Panc1 (cell line): Measurements from ENCODE around the gene SLC10A7. TPM values are rescaled to one million over a fixed set of nuclear protein-coding genes. Genes with fewer than 3 reads are reported as not detected.

Experiments used
- ATAC-seq: fragments of 200-7000 bp; cut with Tn5 transposase; 2 replicates; pipeline ENCODE4 v1.9.1; 2020; ENCODE audit warnings: mild to moderate bottlenecking, moderate library complexity
- BruUV-seq: library from RNA; stranded (reverse); fragments of 400-500 nt; replicated peaks from 2 replicates; lab custom pipeline; 2021; lab: Mats Ljungman, UMichigan
- CTCF ChIA-PET: fragments of 300-600 bp; sonication (Branson Sonifier 250); formaldehyde crosslinking; loops from one replicate; lab custom pipeline; 2022; ENCODE audit warnings: antibody characterized with exemption; lab: Charles Lee
- POLR2A ChIA-PET: fragments of 300-600 bp; sonication (Branson Sonifier 250); formaldehyde crosslinking; loops from one replicate; lab custom pipeline; 2022; ENCODE audit warnings: antibody characterized with exemption; lab: Charles Lee
- DNase-seq: peaks from one replicate; pipeline ENCODE4 v3.0.0-alpha.2; 2010; ENCODE audit warnings: low read depth, low spot score
- H3K27ac ChIP-seq: 2 replicates; pipeline ENCODE4 v1.5.1; 2011; ENCODE audit warnings: mild to moderate bottlenecking, low read length, inconsistent platforms
- H3K27me3 ChIP-seq: fragments of 200-500 bp; sonication (Bioruptor generic); 2 replicates; pipeline ENCODE4 v1.6.0; 2014; ENCODE audit warnings: low read length, inconsistent platforms; ENCODE audit not compliant: control insufficient read depth, insufficient read depth
- H3K36me3 ChIP-seq: fragments of 200-500 bp; sonication (Bioruptor generic); 2 replicates; pipeline ENCODE4 v1.5.1; 2014; ENCODE audit warnings: inconsistent platforms, mild to moderate bottlenecking, low read length, moderate library complexity; ENCODE audit not compliant: control insufficient read depth, insufficient read depth
- H3K4me1 ChIP-seq: 2 replicates; pipeline ENCODE4 v1.5.1; 2011; ENCODE audit warnings: inconsistent platforms, mild to moderate bottlenecking, low read length, moderate library complexity; ENCODE audit not compliant: control insufficient read depth, insufficient read depth
- H3K4me3 ChIP-seq, 2 experiments: 2 replicates each; pipeline ENCODE4 v1.5.1; 2011 to 2012; ENCODE audit warnings: low read depth in 2 of 2, low read length in 2 of 2, mild to moderate bottlenecking in 2 of 2, inconsistent platforms in 1 of 2, moderate library complexity in 1 of 2
- H3K9me3 ChIP-seq: fragments of 200-500 bp; sonication (Bioruptor generic); 2 replicates; pipeline ENCODE4 v1.5.1; 2014; ENCODE audit warnings: low read depth, mild to moderate bottlenecking, inconsistent platforms, low read length, moderate library complexity; ENCODE audit not compliant: control insufficient read depth, insufficient read depth
- POLR2AphosphoS5 ChIP-seq: IDR thresholded peaks from 2 replicates; pipeline ENCODE4 v1.6.1; 2012; ENCODE audit warnings: mild to moderate bottlenecking, low read depth, low read length, moderate library complexity
- SIN3A ChIP-seq: IDR thresholded peaks from 2 replicates; pipeline ENCODE4 v1.6.1; 2012; ENCODE audit warnings: low read depth, mild to moderate bottlenecking, low read length, moderate library complexity, borderline replicate concordance; ENCODE audit not compliant: insufficient read depth
- in situ Hi-C: cut with HindIII; loops from 2 replicates; pipeline ENCODE4 v1.10.0; 2016; ENCODE audit warnings: low sequenced_read_pairs, low pct_unique_long_range_greater_than_20kb
- intact Hi-C: fragments of 100-400 bp; cut with micrococcal nuclease; formaldehyde crosslinking; loops from one replicate; pipeline ENCODE4 v1.10.0; 2022; ENCODE audit not compliant: unreplicated experiment
- total RNA-seq: library from RNA; stranded (reverse); gene quantifications from one replicate; pipeline ENCODE4 v1.2.1, GENCODE V29; 2021; ENCODE audit not compliant: unreplicated experiment
- TF ChIP-seq, protein P1 (sequence below), 2 experiments: IDR thresholded peaks; 2 replicates each; pipeline ENCODE4 v1.6.1; 2011 to 2012; ENCODE audit warnings: low read depth in 2 of 2, control low read depth in 1 of 2, low read length in 1 of 2, mild to moderate bottlenecking in 1 of 2, moderate library complexity in 1 of 2; ENCODE audit not compliant: insufficient read depth in 1 of 2
- TF ChIP-seq, protein P2 (sequence below): fragments of 450-650 bp; IDR thresholded peaks from 2 replicates; pipeline ENCODE4 v1.5.1; 2017; ENCODE audit warnings: mild to moderate bottlenecking

Gene SLC10A7
- total RNA-seq, 1 experiment from 2014 or later, result 1.5 TPM

DNA sequence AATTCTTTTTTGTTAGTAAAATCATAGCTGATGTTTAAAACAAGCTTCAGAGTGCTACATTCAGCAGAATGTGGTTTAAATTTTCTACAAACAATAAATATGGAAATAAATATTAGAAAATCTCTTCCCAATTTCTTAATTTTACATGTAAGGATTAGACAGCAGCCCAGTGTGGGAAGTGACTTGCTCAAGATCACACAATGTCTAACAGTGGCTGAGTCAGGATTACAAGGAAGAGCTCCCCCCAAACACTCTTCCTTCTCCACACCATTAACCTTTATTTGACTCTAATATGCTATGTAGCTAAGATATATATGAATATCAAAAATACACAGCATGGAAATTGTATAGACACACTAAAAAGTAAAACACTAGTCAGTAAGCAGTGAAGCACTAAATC is 59.5 kb downstream of the SLC10A7 start:
- no peaks in the 10 kb centered on the region for H3K4me1 ChIP-seq
- POLR2A ChIA-PET, result no interaction called here
- CTCF ChIA-PET, result interaction anchor here (0.7 kb wide), 1 partner anchor 40 kb away, joined by 3 read pairs; no protein-coding TSS in a partner anchor
- in situ Hi-C loops (no loop called here), intact Hi-C loops (no loop called here)
- no peak overlapping the region for H3K4me3 ChIP-seq
- H3K27ac ChIP-seq, result no peak overlapping the region
- DNase-seq (no peak), ATAC-seq (no peak)
- H3K36me3 ChIP-seq, result no peaks in the 10 kb centered on the region
- H3K9me3 ChIP-seq, result no peaks in the 10 kb centered on the region
- no TSS peak for BruUV-seq
- no peak for TF ChIP-seq SIN3A
- no peaks in the 10 kb centered on the region for H3K27me3 ChIP-seq

DNA sequence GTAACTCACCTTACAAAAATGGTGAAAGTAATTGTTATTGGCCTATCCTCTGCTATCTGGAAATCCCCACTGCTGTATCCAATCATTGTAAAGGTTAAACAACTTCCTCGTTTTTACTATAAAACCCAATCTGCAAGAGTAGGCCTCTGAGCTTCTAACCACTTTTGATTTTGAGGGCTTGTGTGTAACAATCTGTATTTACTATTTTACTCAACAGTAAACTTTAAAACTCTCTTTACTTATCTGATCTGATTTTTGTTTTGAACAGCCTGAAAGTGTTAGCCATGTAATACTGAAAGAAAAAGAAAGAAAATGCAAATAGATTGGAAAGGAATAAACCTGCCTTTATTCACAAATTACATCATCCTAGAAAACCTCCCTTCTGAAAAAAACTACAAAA is 63.1 kb downstream of the SLC10A7 start:
- CTCF ChIA-PET, result no interaction called here
- no peak for DNase-seq
- BruUV-seq, result no TSS peak

DNA sequence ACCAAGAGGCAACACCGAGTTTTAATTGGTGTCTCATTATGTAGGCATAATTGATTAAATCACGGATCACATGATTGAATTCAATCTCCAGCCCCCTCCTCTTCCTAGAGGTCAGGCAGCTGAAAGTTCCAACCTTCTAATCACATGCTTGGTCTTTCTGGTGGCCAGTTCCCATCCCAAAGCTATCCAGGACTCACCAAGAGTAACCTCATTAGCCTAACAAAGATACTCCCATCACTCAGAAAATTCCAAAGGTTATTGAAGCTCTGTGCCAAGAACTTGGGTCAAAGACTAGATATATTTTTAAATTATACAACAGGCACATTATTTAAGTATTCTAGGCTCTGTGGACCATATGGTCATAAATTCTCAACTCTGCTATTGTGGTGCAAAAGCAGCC is 65.1 kb downstream of the SLC10A7 start:
- DNase-seq, result no peak
- no peaks in the 10 kb centered on the region for H3K27me3 ChIP-seq
- ChIA-PET POLR2A (no interaction called here), CTCF (no interaction called here)
- no peak overlapping the region for H3K4me3 ChIP-seq
- H3K27ac ChIP-seq, result no peak overlapping the region
- ATAC-seq, result no peak
- in situ Hi-C loops, result no loop called here
- H3K36me3 ChIP-seq, result no peaks in the 10 kb centered on the region
- no TSS peak for BruUV-seq
- TF ChIP-seq, protein P1, sequence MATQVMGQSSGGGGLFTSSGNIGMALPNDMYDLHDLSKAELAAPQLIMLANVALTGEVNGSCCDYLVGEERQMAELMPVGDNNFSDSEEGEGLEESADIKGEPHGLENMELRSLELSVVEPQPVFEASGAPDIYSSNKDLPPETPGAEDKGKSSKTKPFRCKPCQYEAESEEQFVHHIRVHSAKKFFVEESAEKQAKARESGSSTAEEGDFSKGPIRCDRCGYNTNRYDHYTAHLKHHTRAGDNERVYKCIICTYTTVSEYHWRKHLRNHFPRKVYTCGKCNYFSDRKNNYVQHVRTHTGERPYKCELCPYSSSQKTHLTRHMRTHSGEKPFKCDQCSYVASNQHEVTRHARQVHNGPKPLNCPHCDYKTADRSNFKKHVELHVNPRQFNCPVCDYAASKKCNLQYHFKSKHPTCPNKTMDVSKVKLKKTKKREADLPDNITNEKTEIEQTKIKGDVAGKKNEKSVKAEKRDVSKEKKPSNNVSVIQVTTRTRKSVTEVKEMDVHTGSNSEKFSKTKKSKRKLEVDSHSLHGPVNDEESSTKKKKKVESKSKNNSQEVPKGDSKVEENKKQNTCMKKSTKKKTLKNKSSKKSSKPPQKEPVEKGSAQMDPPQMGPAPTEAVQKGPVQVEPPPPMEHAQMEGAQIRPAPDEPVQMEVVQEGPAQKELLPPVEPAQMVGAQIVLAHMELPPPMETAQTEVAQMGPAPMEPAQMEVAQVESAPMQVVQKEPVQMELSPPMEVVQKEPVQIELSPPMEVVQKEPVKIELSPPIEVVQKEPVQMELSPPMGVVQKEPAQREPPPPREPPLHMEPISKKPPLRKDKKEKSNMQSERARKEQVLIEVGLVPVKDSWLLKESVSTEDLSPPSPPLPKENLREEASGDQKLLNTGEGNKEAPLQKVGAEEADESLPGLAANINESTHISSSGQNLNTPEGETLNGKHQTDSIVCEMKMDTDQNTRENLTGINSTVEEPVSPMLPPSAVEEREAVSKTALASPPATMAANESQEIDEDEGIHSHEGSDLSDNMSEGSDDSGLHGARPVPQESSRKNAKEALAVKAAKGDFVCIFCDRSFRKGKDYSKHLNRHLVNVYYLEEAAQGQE (IDR thresholded peaks at IDR 0.05; ENCODE audit: insufficient read depth in 1 of 2, low read depth in 2 of 2, low read length in 1 of 2), result no peak
- no peaks in the 10 kb centered on the region for H3K9me3 ChIP-seq
- no peaks in the 10 kb centered on the region for H3K4me1 ChIP-seq
- intact Hi-C loops, result no loop called here

More for the DNA sequence above, 63.1 kb downstream of the SLC10A7 start:
- H3K27me3 ChIP-seq, result no peaks in the 10 kb centered on the region
- no peaks in the 10 kb centered on the region for H3K4me1 ChIP-seq
- H3K27ac ChIP-seq, result no peak overlapping the region
- no peaks in the 10 kb centered on the region for H3K36me3 ChIP-seq
- TF ChIP-seq, protein P2, sequence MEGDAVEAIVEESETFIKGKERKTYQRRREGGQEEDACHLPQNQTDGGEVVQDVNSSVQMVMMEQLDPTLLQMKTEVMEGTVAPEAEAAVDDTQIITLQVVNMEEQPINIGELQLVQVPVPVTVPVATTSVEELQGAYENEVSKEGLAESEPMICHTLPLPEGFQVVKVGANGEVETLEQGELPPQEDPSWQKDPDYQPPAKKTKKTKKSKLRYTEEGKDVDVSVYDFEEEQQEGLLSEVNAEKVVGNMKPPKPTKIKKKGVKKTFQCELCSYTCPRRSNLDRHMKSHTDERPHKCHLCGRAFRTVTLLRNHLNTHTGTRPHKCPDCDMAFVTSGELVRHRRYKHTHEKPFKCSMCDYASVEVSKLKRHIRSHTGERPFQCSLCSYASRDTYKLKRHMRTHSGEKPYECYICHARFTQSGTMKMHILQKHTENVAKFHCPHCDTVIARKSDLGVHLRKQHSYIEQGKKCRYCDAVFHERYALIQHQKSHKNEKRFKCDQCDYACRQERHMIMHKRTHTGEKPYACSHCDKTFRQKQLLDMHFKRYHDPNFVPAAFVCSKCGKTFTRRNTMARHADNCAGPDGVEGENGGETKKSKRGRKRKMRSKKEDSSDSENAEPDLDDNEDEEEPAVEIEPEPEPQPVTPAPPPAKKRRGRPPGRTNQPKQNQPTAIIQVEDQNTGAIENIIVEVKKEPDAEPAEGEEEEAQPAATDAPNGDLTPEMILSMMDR, result no peak
- no peak for TF ChIP-seq POLR2AphosphoS5
- no peak overlapping the region for H3K4me3 ChIP-seq
- in situ Hi-C loops (no loop called here), intact Hi-C loops (no loop called here)
- H3K9me3 ChIP-seq, result no peaks in the 10 kb centered on the region
- POLR2A ChIA-PET, result no interaction called here
- ATAC-seq, result no peak
